HG02678 (cell line): ENCODE data around the gene CHRNA1.

ENCODE experiments used
- ATAC-seq: cut with Tn5 transposase; IDR thresholded peaks from one replicate; pipeline ENCODE4 v1.9.1; 2021; ENCODE audit warnings: mild to moderate bottlenecking, moderate library complexity; ENCODE audit not compliant: unreplicated experiment

Gene CHRNA1

GRCh38 chr2:174762464-174762863 is 1.8 kb downstream of the CHRNA1 start:
- ATAC-seq: no peak

GRCh38 chr2:174761837-174762236 is 2.4 kb downstream of the CHRNA1 start:
- ATAC-seq: no peak

GRCh38 chr2:174760845-174761473 is 3.3 kb downstream of the CHRNA1 start:
- no peak for ATAC-seq

GRCh38 chr2:174759381-174760065 is 4.7 kb downstream of the CHRNA1 start:
- ATAC-seq: no peak

- no peak for ATAC-seq
Observed at GRCh38 chr2:174756743-174757142, 7.5 kb downstream of the CHRNA1 start.

GRCh38 chr2:174753038-174753633 is 11.1 kb downstream of the CHRNA1 start:
- ATAC-seq: peak; percentile 5

- peak; percentile 91 for ATAC-seq
Observed at GRCh38 chr2:174752403-174753037, 11.8 kb downstream of the CHRNA1 start.

GRCh38 chr2:174750923-174751441 is 13.3 kb downstream of the CHRNA1 start:
- ATAC-seq: peak; percentile 50

- ATAC-seq: no peak
Observed at GRCh38 chr2:174749793-174750192, 14.5 kb downstream of the CHRNA1 start.

- ATAC-seq: peak; percentile 30
Observed at GRCh38 chr2:174748948-174749347, 15.3 kb downstream of the CHRNA1 start.

GRCh38 chr2:174745142-174745541 is 19.1 kb downstream of the CHRNA1 start:
- no peak for ATAC-seq

- ATAC-seq: no peak
Observed at GRCh38 chr2:174744111-174744510, 20.2 kb downstream of the CHRNA1 start.

- no peak for ATAC-seq
Observed at GRCh38 chr2:174740721-174741120, 23.6 kb downstream of the CHRNA1 start.

- no peak for ATAC-seq
Observed at GRCh38 chr2:174738841-174739240, 25.4 kb downstream of the CHRNA1 start.

GRCh38 chr2:174731546-174731945 is 32.7 kb downstream of the CHRNA1 start:
- no peak for ATAC-seq

GRCh38 chr2:174730698-174731018 is 33.6 kb downstream of the CHRNA1 start:
- no peak for ATAC-seq

- ATAC-seq: no peak
Observed at GRCh38 chr2:174729797-174730697, 34.2 kb downstream of the CHRNA1 start.

- no peak for ATAC-seq
Observed at GRCh38 chr2:174728096-174728495, 36.2 kb downstream of the CHRNA1 start.

- ATAC-seq: no peak
Observed at GRCh38 chr2:174726212-174726611, 38.1 kb downstream of the CHRNA1 start.

- ATAC-seq: no peak
Observed at GRCh38 chr2:174722942-174723592, 41.2 kb downstream of the CHRNA1 start.
